Activated naive CD4-positive, alpha-beta T cell treated with anti-CD3 and anti-CD28 coated beads, Interleukin-2, amount 10 ng/mL, durations not matched to agents 7 days and 5 days (primary cell): ENCODE data around the gene KCNMB1.

Experiments
- CTCF ChIA-PET: fragments of 350-600 bp; sonication (Branson Sonifier 250); formaldehyde crosslinking; loops from one replicate; lab custom pipeline; 2021; ENCODE audit warnings: antibody characterized with exemption; lab: Charles Lee
- DNase-seq: peaks from one replicate; pipeline ENCODE4 v3.0.0-alpha.2; 2020
- H3K27ac Mint-ChIP-seq: one replicate; pipeline ENCODE4 v1.8.0; 2021; ENCODE audit warnings: mild to moderate bottlenecking, moderate library complexity, mixed read lengths
- H3K27me3 Mint-ChIP-seq: one replicate; pipeline ENCODE4 v1.8.0; 2021; ENCODE audit warnings: mild to moderate bottlenecking, mixed read lengths
- H3K36me3 Mint-ChIP-seq: one replicate; pipeline ENCODE4 v1.8.0; 2021; ENCODE audit warnings: mixed read lengths
- H3K4me1 Mint-ChIP-seq: one replicate; pipeline ENCODE4 v1.8.0; 2021; ENCODE audit warnings: mixed read lengths
- H3K4me3 Mint-ChIP-seq: one replicate; pipeline ENCODE4 v1.8.0; 2021; ENCODE audit warnings: mild to moderate bottlenecking, moderate library complexity, mixed read lengths
- H3K9me3 Mint-ChIP-seq: one replicate; pipeline ENCODE4 v1.8.0; 2021; ENCODE audit warnings: mixed read lengths

Gene KCNMB1

DNA sequence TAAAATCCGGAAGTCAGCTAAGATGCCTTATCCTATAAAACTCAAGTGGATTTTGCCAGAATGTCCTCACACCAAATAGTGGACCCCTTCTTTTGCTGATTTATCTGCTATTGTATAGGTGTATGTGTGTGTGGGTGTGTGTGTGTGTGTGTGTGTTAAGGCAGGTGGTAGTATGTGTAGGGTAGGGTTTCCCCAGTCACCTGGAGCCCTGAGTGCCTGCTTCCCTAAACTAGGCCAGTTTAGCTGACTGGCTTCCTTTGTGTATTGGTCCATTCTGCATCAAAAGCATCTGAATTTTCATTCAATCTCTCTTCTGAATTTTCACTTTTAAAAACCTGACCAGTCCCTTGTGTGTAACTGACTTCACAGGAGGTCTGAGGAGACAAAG is 49.4 kb downstream of the KCNMB1 start:
- peaks cover 11% of the 10 kb centered on the region for H3K27me3 Mint-ChIP-seq
- H3K4me1 Mint-ChIP-seq: peaks cover 38% of the 10 kb centered on the region
- no peak overlapping the region for H3K27ac Mint-ChIP-seq
- no peaks in the 10 kb centered on the region for H3K9me3 Mint-ChIP-seq
- DNase-seq: no peak
- CTCF ChIA-PET: interaction anchor here (0.9 to 10.1 kb wide), 19 partner anchors 8 to 239 kb away, joined by 3 to 218 read pairs (median 7); partner anchors contain the start of genes C5orf58 and LCP2
- peaks cover under 1% of the 10 kb centered on the region for H3K36me3 Mint-ChIP-seq
- H3K4me3 Mint-ChIP-seq: no peak overlapping the region

DNA sequence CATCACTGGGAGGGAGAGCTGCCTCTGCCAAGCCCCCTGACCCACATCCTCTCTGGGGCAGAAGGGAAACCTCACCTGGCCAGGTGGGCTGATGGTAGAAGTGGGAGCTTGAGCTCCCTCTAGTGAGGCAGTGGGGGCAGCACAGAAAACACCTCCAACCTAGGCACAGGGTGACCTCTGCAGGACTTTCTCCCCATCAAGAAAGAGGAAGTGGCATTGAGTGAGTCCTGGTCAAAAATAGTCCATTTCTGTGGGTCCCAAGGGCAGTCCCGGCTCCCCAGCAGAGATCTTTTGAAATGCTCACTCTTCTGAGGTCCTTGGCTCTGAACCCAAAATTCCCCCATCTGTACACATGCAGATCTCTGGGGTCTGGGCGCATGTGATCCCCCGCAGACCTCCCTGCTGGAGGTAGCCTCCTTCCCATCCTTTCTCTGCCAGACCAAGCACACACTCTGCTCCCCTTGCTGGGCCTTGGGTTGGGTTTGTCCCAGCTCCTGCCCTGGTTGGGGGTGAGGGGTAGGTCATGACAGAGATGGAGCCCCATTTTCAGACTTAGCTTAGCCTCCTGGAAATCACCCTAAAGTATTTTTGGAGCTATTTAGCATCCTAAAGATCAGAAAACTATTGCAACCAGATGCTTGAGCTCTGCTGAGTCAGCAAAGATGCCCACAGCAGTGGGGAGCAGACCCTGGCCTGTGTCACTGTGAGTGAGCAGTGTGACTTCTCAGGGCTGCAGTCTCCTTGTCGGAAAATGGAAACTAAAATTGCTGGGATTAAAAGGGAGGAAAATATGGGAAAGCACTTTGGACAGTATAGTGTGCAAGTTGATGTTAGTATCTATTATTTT is 50.0 kb downstream of the KCNMB1 start:
- CTCF ChIA-PET: interaction anchor here (0.7 to 10.1 kb wide), 33 partner anchors 8 to 246 kb away, joined by 3 to 218 read pairs (median 5); partner anchors contain the start of genes C5orf58 and LCP2

GRCh38 chr5:170338291-170338690 is 50.9 kb downstream of the KCNMB1 start:
- H3K4me3 Mint-ChIP-seq: no peak overlapping the region
- no peak for DNase-seq
- H3K4me1 Mint-ChIP-seq: peaks cover 38% of the 10 kb centered on the region
- no peak overlapping the region for H3K27ac Mint-ChIP-seq
- H3K36me3 Mint-ChIP-seq: peaks cover 2% of the 10 kb centered on the region
- H3K27me3 Mint-ChIP-seq: peaks cover 5% of the 10 kb centered on the region
- no peaks in the 10 kb centered on the region for H3K9me3 Mint-ChIP-seq
- CTCF ChIA-PET: interaction anchor here (0.7 to 10.1 kb wide), 26 partner anchors 10 to 246 kb away, joined by 3 to 218 read pairs (median 7); partner anchors contain the start of genes C5orf58 and LCP2

More for the DNA sequence above, 50.0 kb downstream of the KCNMB1 start:
- DNase-seq: peak; percentile 79
- peaks cover 5% of the 10 kb centered on the region for H3K27me3 Mint-ChIP-seq
- H3K27ac Mint-ChIP-seq: no peak overlapping the region
- H3K9me3 Mint-ChIP-seq: no peaks in the 10 kb centered on the region
- peaks cover 2% of the 10 kb centered on the region for H3K36me3 Mint-ChIP-seq
- peaks cover 38% of the 10 kb centered on the region for H3K4me1 Mint-ChIP-seq
- H3K4me3 Mint-ChIP-seq: no peak overlapping the region

- Mint-ChIP-seq H3K4me3 (no peak overlapping the region), H3K9me3 (no peaks in the 10 kb centered on the region), H3K27me3 (peaks cover under 1% of the 10 kb centered on the region), H3K4me1 (peaks cover 38% of the 10 kb centered on the region), H3K36me3 (peaks cover 2% of the 10 kb centered on the region), H3K27ac (no peak overlapping the region)
- no peak for DNase-seq
- CTCF ChIA-PET: interaction anchor here (1.1 to 10.1 kb wide), 10 partner anchors 24 to 110 kb away, joined by 3 to 218 read pairs (median 14); partner anchors contain the start of genes C5orf58 and LCP2
Measured at GRCh38 chr5:170337045-170337733, 52.0 kb downstream of the KCNMB1 start.

- Mint-ChIP-seq H3K4me1 (peaks cover 38% of the 10 kb centered on the region), H3K27ac (peak overlapping the region; percentile 83), H3K9me3 (no peaks in the 10 kb centered on the region), H3K4me3 (peak overlapping the region; percentile 14), H3K27me3 (peaks cover 5% of the 10 kb centered on the region), H3K36me3 (peaks cover 2% of the 10 kb centered on the region)
- CTCF ChIA-PET: interaction anchor here (0.6 to 10.1 kb wide), 6 partner anchors 39 to 109 kb away, joined by 3 to 218 read pairs (median 58); partner anchors contain the start of genes C5orf58 and LCP2
- DNase-seq: no peak
Measured at GRCh38 chr5:170336065-170336464, 53.1 kb downstream of the KCNMB1 start.

DNA sequence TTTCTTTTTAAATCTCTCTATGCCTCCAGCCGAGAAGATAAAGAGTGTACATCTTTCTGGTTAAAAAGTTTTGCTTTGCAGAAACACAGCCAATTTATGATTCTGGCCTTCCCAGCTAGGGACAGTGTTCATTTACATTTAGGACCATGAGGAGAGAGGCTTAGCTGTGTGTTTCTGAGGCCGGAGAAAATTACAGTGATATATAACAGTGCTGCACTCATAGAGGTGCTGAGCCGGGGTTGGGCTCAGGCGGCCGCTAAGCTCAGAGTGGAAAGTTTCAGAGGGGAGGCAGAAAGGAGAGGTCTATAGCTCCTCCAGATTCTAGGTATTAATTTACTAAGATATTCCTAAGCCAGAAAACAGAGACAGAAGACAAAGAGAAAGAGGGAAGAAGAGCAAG is 54.5 kb downstream of the KCNMB1 start:
- no peaks in the 10 kb centered on the region for H3K9me3 Mint-ChIP-seq
- CTCF ChIA-PET: interaction anchor here (0.6 to 5.6 kb wide), 13 partner anchors 21 to 1446 kb away, joined by 3 to 103 read pairs (median 10); partner anchors contain the start of gene LCP2
- H3K27ac Mint-ChIP-seq: peak overlapping the region; percentile 89
- peaks cover 5% of the 10 kb centered on the region for H3K27me3 Mint-ChIP-seq
- H3K36me3 Mint-ChIP-seq: peaks cover 2% of the 10 kb centered on the region
- H3K4me3 Mint-ChIP-seq: peak overlapping the region; percentile 66
- H3K4me1 Mint-ChIP-seq: peaks cover 38% of the 10 kb centered on the region
- peak; percentile 40 for DNase-seq

- Mint-ChIP-seq H3K9me3 (no peaks in the 10 kb centered on the region), H3K27ac (peak overlapping the region; percentile 89), H3K27me3 (peaks cover 5% of the 10 kb centered on the region), H3K4me1 (peaks cover 28% of the 10 kb centered on the region), H3K36me3 (peaks cover 2% of the 10 kb centered on the region), H3K4me3 (peak overlapping the region; percentile 60)
- DNase-seq: peak; percentile 73
- CTCF ChIA-PET: interaction anchor here (0.6 to 5.6 kb wide), 12 partner anchors 14 to 107 kb away, joined by 3 to 103 read pairs (median 12); partner anchors contain the start of gene LCP2
Measured at GRCh38 chr5:170333161-170333910, 55.8 kb downstream of the KCNMB1 start.

DNA sequence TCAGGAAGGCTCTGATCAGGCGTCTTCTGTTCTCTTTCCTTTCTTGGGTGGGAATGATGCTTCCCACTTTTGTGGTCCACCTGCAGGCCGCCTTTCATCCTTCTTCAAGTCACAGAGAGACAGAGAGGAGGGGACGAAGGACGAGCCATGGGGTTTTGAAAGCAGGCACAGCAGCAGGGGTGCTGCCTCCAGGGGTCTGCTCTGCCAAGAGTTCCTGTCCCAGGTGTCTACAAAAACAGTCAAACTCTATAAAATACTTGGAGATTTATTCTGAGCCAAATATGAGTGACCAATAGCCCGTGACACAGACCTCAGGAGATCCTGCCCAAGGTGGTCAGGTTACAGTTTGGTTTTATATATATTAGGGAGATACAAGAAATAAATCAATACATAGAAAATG is 57.1 kb downstream of the KCNMB1 start:
- CTCF ChIA-PET: interaction anchor here (1.1 to 5.6 kb wide), 7 partner anchors 13 to 105 kb away, joined by 3 to 103 read pairs (median 16); partner anchors contain the start of gene LCP2
- no peak for DNase-seq
- Mint-ChIP-seq H3K27me3 (peaks cover 5% of the 10 kb centered on the region), H3K4me3 (no peak overlapping the region), H3K27ac (peak overlapping the region; percentile 89), H3K4me1 (peaks cover 17% of the 10 kb centered on the region), H3K36me3 (peaks cover 2% of the 10 kb centered on the region), H3K9me3 (no peaks in the 10 kb centered on the region)

DNA sequence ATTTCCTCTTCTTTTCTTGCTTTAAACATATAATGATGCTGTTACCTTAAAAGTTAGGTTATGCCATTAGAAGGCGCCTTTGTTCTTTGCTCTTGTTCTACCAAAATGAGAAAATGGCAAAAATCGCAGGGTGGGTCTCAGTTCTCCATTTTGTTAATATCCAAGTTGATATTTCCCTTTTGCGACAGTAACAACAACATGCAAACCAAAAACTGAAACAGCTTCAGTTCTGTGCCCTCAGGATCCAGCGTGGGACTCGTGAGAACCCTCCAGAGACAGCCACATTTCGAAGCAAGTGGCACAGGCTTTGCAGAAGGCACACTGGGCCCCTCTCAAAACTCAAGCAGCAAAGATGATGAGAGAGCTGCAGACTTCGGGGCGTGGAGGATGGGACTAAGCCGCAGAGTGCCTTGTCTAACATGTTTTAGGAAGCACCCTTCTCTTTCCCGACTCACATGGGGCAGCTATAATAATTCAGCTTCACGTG is 58.6 kb downstream of the KCNMB1 start:
- peaks cover 2% of the 10 kb centered on the region for H3K36me3 Mint-ChIP-seq
- DNase-seq: peak; percentile 52
- CTCF ChIA-PET: interaction anchor here (0.7 to 5.6 kb wide), 12 partner anchors 9 to 104 kb away, joined by 3 to 103 read pairs (median 6); partner anchors contain the start of gene LCP2
- no peak overlapping the region for H3K27ac Mint-ChIP-seq
- H3K4me1 Mint-ChIP-seq: peaks cover 3% of the 10 kb centered on the region
- no peak overlapping the region for H3K4me3 Mint-ChIP-seq
- no peaks in the 10 kb centered on the region for H3K9me3 Mint-ChIP-seq
- H3K27me3 Mint-ChIP-seq: peaks cover 5% of the 10 kb centered on the region

GRCh38 chr5:170329524-170329923 is 59.6 kb downstream of the KCNMB1 start:
- no peak overlapping the region for H3K4me3 Mint-ChIP-seq

GRCh38 chr5:170327829-170328228 is 61.3 kb downstream of the KCNMB1 start:
- H3K4me3 Mint-ChIP-seq: no peak overlapping the region
- no peak for DNase-seq
- no peaks in the 10 kb centered on the region for H3K9me3 Mint-ChIP-seq
- no peaks in the 10 kb centered on the region for H3K4me1 Mint-ChIP-seq
- peaks cover 5% of the 10 kb centered on the region for H3K27me3 Mint-ChIP-seq
- no peak overlapping the region for H3K27ac Mint-ChIP-seq
- CTCF ChIA-PET: interaction anchor here (0.9 to 1.4 kb wide), 2 partner anchors 11 to 14 kb away, joined by 3 to 5 read pairs; no protein-coding TSS in a partner anchor
- H3K36me3 Mint-ChIP-seq: no peaks in the 10 kb centered on the region

More at GRCh38 chr5:170329524-170329923, 59.6 kb downstream of the KCNMB1 start:
- no peaks in the 10 kb centered on the region for H3K36me3 Mint-ChIP-seq
- no peaks in the 10 kb centered on the region for H3K9me3 Mint-ChIP-seq
- CTCF ChIA-PET: interaction anchor here (1.4 kb wide), 1 partner anchor 16 kb away, joined by 5 read pairs; no protein-coding TSS in a partner anchor
- no peak for DNase-seq
- no peak overlapping the region for H3K27ac Mint-ChIP-seq
- peaks cover 5% of the 10 kb centered on the region for H3K27me3 Mint-ChIP-seq
- H3K4me1 Mint-ChIP-seq: no peaks in the 10 kb centered on the region

DNA sequence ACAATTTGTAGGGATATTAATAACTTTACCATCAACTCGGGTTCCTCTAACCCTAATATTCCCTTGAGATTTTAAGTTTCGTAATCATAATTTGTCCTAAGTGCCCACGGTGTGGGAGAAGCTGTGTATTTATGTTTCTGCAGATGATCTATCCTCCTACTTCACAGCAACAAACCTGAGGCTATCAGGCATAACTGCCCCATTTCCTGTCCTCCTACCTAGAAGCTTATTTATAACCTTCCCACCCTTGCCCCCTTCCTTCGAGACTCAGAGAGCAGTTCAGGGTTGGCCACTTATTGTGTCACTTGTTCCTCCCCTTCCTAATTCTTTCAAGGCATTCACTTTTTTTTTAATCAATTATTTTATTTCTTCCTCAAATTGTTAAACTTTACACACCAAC is 62.0 kb downstream of the KCNMB1 start:
- H3K27ac Mint-ChIP-seq: no peak overlapping the region
- H3K4me3 Mint-ChIP-seq: no peak overlapping the region

More for the DNA sequence above, 62.0 kb downstream of the KCNMB1 start:
- no peak for DNase-seq
- Mint-ChIP-seq H3K27me3 (peaks cover 5% of the 10 kb centered on the region), H3K36me3 (no peaks in the 10 kb centered on the region), H3K9me3 (no peaks in the 10 kb centered on the region), H3K4me1 (no peaks in the 10 kb centered on the region)
- CTCF ChIA-PET: no interaction called here
